ENCODE measurements around the gene ERGIC1. TPM values are rescaled to one million over a fixed set of nuclear protein-coding genes. Genes with fewer than 3 reads are reported as not detected.

Gene ERGIC1
- total and polyA plus RNA-seq, 2 of the 8 experiments (the other 6 are each of a cell fraction or from before 2014, with no cell fraction given) = 95.3 to 106 TPM

DNA sequence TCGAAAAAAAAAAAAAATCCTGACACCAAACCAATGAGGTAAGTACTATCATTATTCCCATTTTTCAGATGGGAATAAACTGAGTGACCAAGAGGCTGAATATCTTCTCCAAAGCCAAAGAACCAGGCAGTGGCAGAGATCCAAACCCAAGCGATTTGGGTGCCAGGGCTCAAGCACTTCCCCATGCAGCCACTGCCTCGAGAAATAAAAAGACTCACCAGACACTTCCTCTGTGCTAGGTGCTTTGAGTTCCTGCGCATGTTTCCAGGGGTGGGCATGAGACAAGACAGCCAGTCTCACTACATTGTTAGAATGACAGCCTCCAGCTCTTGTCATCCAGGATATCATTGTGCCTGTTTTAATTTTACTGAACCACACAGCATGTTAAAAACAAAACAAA lies 122.9 kb downstream of the ERGIC1 start:
- Histone ChIP-seq H3K9ac (replicated peaks in 1 of 4; ENCODE audit: extremely low read depth in 1 of 4, low read depth in 3 of 4, low read length in 3 of 4) (no peak overlapping the region), H3K14ac (ENCODE audit: insufficient read length) (no peak overlapping the region), H3K4me3 (ENCODE audit: extremely low read depth in 1 of 4, insufficient read depth in 2 of 4, low read depth in 3 of 4, low read length in 4 of 4) (no peak overlapping the region), H4K91ac (replicated peaks; ENCODE audit: insufficient read length, low read length) (no peak overlapping the region), H2AFZ (ENCODE audit: low read length) (no peak overlapping the region), H3K36me3 (ENCODE audit: control insufficient read depth in 2 of 4, insufficient read depth in 4 of 4, low read length in 3 of 4) (peaks cover 0 to 4% (median 0%) of the 10 kb centered on the region in 4 experiments; a peak in 1 of 8 replicates), H2AK5ac (ENCODE audit: low read depth, low read length) (no peak overlapping the region), H2BK120ac (replicated peaks; ENCODE audit: low read depth, low read length) (no peak overlapping the region), H3K4me2 (ENCODE audit: insufficient read depth in 1 of 2, low read depth in 2 of 2, low read length in 2 of 2) (no peak overlapping the region), H3K27me3 (replicated peaks in 1 of 4; ENCODE audit: control insufficient read depth in 3 of 4, extremely low read depth in 1 of 4, insufficient read depth in 3 of 4, low read length in 3 of 4) (peaks cover 0 to 9% (median 3%) of the 10 kb centered on the region in 4 experiments; a peak in 3 of 7 replicates), H3K27ac (ENCODE audit: low read depth, low read length) (no peak overlapping the region), H3K56ac (replicated peaks; ENCODE audit: insufficient read length, low read depth, low read length) (no peak overlapping the region), H3K79me2 (ENCODE audit: control insufficient read depth in 1 of 2, insufficient read depth in 2 of 2, low read length in 2 of 2) (peaks cover 0 to 8% of the 10 kb centered on the region in 2 experiments; a peak in 2 of 4 replicates), H2BK5ac (ENCODE audit: low read depth, low read length) (no peak overlapping the region), H3K4ac (replicated peaks; ENCODE audit: insufficient read length, low read depth, low read length) (no peak overlapping the region), H2BK12ac (ENCODE audit: low read depth, low read length) (no peak overlapping the region), H4K20me1 (replicated peaks in 1 of 2; ENCODE audit: control insufficient read depth in 1 of 2, insufficient read depth in 2 of 2, low read length in 2 of 2) (no peaks in the 10 kb centered on the region), H3K4me1 (replicated peaks in 1 of 4; ENCODE audit: control insufficient read depth in 3 of 4, insufficient read depth in 4 of 4, low read length in 3 of 4) (peaks cover 0 to 7% (median 0%) of the 10 kb centered on the region in 4 experiments; a peak in 4 of 7 replicates), H4K5ac (ENCODE audit: insufficient read length, low read depth, low read length) (no peak overlapping the region), H3K23ac (ENCODE audit: insufficient read length) (no peak overlapping the region), H4K8ac (ENCODE audit: extremely low read depth, insufficient read depth, low read length) (no peak overlapping the region), H3K79me1 (ENCODE audit: low read depth, low read length) (no peaks in the 10 kb centered on the region; the same call in 1 of the 2 replicates), H3K9me3 (ENCODE audit: insufficient read depth in 2 of 2, low read depth in 1 of 2, low read length in 1 of 2) (no peaks in the 10 kb centered on the region), H2BK15ac (ENCODE audit: low read length) (no peak overlapping the region), H2BK20ac (ENCODE audit: low read length) (no peak overlapping the region), H3K23me2 (ENCODE audit: low read depth, low read length) (peaks cover 11% of the 10 kb centered on the region; the same call in 1 of the 2 replicates), H3K18ac (ENCODE audit: extremely low read depth, low read length) (no peak overlapping the region)
- FAIRE-seq (no peak), DNase-seq (ENCODE audit: low read depth in 1 of 2, low spot score in 2 of 2) (no peak)
- 71% methylated on average over 4 of the region's 4 CpGs; no CpG with 5 or more reads in 1 of the 2 experiments for WGBS, 2 experiments (ENCODE audit: extremely low coverage in 1 of 2, insufficient coverage in 1 of 2, insufficient read length in 1 of 2, insufficient replicate concordance in 2 of 2, low coverage in 1 of 2, low lambda C conversion rate in 2 of 2, missing lambda C conversion rate in 1 of 2)
- ChIA-PET CTCF (ENCODE audit: partially characterized antibody) (no interaction called here), POLR2A (ENCODE audit: partially characterized antibody) (interaction anchor here (0.6 kb wide), 1 partner anchor 14 kb away, joined by 3 read pairs; no protein-coding TSS in a partner anchor)
- TF ChIP-seq, protein P1, sequence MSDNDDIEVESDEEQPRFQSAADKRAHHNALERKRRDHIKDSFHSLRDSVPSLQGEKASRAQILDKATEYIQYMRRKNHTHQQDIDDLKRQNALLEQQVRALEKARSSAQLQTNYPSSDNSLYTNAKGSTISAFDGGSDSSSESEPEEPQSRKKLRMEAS (IDR thresholded peaks at IDR 0.05) = no peak
- TF ChIP-seq YY1 (IDR thresholded peaks at IDR 0.05; ENCODE audit: low read depth, low read length) (no peak), JUND (IDR thresholded peaks at IDR 0.05; ENCODE audit: low read length) (no peak), SP1 (IDR thresholded peaks at IDR 0.05; ENCODE audit: low read depth, low read length) (no peak), TEAD4 (IDR thresholded peaks at IDR 0.05; ENCODE audit: low read depth, low read length) (no peak), SIX5 (IDR thresholded peaks at IDR 0.05; ENCODE audit: low read depth, low read length) (no peak), SP4 (IDR thresholded peaks at IDR 0.05; ENCODE audit: low read length) (no peak), SP2 (IDR thresholded peaks at IDR 0.05; ENCODE audit: low read length) (no peak), RBBP5 (IDR thresholded peaks at IDR 0.05; ENCODE audit: borderline replicate concordance, low read depth, low read length) (no peak), POLR2AphosphoS5 (IDR thresholded peaks at IDR 0.05; ENCODE audit: low read depth, low read length) (no peak), CTBP2 (IDR thresholded peaks at IDR 0.05; ENCODE audit: borderline replicate concordance, insufficient read depth, insufficient read length, low read length) (no peak), CREB1 (IDR thresholded peaks at IDR 0.05) (no peak), KDM4A (IDR thresholded peaks at IDR 0.05; ENCODE audit: low read depth, low read length, severe bottlenecking) (no peak)
- TF ChIP-seq, protein P2, sequence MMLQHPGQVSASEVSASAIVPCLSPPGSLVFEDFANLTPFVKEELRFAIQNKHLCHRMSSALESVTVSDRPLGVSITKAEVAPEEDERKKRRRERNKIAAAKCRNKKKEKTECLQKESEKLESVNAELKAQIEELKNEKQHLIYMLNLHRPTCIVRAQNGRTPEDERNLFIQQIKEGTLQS (IDR thresholded peaks at IDR 0.05; ENCODE audit: insufficient read depth, low read depth, low read length) = no peak
